GM21576 (cell line): ENCODE results near the gene KISS1R.
"Not testable (repeated sequence)": the region's sequence is repeated elsewhere in the genome, so short reads cannot be mapped to it uniquely, and the experiment has no call there.

ENCODE experiments used
- ATAC-seq: cut with Tn5 transposase; IDR thresholded peaks from one replicate; pipeline ENCODE4 v1.9.1; 2021; ENCODE audit warnings: mild to moderate bottlenecking, moderate library complexity; ENCODE audit not compliant: unreplicated experiment

KISS1R gene

DNA sequence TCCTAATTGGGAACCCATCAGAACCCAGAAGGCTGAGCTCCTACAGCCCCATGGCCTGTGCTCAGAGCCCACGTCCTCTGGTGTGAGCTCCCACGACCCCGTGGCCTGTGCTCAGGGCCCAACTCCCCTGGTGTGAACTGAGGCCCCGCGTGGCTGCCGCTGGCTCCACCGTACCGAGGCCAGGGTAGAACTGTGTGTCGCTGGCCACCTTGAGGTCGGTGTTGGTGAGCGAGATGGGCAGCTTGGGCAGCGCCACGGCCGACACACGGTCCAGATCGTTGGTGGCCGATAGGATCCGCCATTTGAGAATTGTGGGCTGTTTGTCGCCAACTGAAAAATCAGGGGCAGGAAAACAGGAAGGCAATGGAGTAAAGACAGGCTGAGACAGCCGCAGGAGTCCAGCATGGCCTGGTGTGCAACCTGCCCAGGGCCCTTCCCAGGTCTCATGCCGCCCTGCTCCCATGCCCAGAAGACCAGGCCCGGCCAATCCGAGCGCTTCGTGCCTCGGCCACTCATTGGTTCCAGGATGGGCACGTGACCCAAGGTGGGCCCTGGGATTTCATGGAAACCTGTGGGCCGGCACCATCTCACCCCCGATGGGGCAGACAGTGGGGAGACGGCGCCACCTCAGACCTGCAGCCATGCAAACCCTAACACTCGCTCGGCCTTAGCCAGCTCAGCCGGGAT is 35.6 kb upstream of the KISS1R start:
- ATAC-seq: no peak

DNA sequence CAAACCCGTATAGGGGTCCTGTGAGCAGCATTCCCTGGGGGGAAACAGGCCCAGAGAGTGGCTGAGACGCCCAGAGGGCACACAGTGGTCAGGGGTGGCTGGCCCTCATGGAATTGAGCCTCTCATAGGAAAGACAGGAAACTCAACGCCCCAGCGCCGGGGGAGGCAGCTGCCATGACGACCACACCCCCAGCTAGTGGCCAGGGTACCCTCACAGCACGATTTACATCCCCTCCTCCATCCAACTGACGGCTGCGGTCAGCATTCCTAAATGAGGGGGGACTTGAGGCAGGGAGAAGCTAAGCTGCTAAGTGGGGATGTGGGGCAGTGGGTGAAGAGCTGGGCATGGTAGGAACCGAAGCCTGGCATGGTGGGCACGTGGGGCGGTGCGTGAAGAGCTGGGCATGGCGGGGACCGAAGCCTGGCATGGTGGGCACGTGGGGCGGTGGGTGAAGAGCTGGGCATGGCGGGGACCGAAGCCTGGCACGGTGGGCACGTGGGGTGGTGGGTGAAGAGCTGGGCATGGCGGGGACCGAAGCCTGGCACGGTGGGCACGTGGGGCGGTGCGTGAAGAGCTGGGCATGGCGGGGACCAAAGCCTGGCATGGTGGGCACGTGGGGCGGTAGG is 34.1 kb upstream of the KISS1R start:
- no peak for ATAC-seq

DNA sequence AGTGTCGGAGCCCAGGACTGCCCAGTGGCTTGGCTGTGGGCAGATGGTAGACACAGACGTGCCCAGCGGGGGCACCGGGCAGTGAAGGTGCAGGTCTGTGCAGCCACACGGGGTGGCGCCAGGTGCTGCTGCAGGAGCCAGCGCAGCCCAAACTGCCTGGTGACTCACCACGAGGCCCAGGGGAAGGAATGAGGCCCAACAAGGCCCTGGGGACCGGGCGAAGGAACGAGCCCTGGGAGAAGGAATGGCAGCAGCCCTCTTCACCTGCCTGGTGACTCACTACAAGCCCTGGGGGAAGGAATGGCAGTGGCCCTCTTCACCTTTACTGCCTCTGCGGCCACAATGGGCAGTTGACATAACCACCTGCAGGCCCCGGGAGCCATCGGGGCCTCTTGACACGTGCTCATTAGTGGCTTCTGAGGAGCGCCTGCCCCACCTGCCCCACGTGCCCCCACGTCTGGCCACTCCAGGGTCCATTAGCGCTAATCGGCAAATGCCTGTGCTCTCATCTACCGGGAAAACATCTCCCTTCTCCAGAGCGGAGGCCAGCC is 33.4 kb upstream of the KISS1R start:
- ATAC-seq: no peak

DNA sequence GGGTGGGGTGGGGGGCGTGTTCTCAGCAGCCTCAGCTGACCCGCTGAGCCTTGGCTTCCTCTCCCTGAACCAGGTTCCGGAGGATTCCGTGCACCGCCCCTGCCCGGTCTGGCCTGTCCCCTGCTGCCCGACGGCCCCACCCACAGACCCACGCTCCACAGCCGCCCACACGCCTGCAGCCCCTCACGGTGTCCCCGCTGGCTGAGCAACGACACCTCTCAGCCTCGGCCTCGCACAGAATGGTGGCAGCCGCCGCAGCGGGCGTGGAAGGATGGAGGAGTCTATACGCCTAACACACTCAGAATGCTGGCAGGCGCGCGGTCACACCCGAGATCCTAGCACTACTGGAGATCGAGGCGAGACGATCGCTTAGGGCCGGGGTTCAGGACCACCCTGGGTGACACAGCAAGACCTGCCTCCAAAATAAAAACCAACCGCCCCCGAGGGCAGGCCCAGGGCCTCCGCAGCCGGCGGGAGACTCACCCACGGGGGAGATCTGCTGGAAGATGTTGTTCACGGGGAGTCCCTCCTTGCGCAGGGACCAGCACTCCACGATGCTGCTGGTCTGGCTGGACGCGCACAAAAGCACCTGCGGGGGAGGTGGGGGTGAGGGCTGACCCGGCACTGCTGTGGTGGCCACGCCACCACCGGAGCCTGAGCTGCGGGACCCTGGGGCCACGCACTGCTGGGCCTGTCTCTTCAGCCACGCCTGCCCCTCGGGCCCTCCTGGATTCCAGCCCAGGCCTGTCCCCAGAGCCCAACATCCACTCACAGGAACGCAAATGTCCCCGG is 32.5 kb upstream of the KISS1R start:
- ATAC-seq: no peak

DNA sequence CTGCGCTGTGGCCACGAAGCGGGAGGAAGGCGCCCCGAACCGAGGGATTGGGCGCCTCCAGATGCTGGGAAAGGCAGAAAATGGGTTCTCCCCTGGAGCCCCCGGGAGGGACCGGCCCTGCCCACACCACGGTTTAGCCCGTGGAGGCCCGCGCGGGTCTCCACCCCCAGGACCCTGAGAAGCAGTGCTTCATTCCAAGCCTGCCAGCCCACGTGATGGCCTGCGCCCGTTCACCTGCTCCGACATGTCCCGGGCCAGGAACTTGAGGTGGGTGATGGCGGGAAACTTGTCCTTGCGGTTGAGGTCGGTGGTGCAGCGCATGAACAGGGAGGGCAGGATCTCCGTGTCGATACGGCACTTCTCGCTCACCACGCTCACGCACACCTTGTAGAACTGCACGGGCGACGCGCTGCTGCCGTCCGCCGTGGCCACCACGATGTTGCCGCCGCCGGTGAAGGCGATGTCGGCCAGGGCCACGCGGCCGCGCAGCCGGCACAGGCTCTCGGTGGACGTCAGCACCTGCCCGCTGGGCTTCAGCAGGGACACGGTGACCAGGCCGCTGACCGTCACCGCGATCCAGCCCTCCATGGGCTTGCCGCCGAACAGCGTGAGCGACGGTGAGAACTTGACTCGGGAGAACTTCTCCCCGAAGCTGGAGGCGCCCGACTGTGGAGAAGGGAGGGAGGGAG is 31.5 kb upstream of the KISS1R start:
- ATAC-seq: no peak

DNA sequence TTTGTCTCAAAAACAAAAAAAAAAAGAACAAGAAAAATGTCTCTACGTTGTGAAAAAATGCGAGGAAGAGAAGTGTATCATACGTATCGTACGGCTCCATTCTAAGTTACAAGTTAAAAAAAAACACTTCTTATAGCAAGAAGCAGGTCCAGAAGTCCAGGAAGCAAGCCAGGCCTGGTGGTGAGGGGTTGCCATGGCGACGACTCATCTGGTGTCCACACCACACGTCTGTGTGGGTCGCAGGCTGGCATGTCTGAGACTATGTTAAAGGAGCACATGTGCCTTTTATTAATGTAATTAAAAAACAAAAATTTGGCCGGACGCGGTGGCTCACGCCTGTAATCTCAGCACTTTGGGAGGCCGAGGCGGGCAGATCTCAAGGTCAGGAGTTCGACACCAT is 30.1 kb upstream of the KISS1R start:
- no peak for ATAC-seq

DNA sequence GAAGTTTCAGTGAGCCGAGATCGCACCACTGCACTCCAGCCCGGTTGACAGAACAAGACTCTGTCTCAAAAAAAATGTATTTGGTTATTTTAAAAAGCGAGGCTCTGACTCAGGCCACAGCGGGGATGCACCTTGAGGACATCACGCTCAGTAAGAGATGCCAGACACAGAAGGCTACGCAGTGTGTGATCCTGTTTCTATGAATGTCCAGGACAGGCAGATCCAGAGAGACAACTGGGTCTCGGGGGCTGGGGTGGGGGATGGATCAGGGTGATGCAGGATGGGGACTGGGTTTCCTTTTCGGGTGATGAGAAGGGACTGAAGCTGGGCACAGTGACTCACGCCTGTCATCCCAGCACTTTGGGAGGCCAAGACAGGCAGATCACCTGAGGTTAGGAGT is 29.5 kb upstream of the KISS1R start:
- no peak for ATAC-seq

DNA sequence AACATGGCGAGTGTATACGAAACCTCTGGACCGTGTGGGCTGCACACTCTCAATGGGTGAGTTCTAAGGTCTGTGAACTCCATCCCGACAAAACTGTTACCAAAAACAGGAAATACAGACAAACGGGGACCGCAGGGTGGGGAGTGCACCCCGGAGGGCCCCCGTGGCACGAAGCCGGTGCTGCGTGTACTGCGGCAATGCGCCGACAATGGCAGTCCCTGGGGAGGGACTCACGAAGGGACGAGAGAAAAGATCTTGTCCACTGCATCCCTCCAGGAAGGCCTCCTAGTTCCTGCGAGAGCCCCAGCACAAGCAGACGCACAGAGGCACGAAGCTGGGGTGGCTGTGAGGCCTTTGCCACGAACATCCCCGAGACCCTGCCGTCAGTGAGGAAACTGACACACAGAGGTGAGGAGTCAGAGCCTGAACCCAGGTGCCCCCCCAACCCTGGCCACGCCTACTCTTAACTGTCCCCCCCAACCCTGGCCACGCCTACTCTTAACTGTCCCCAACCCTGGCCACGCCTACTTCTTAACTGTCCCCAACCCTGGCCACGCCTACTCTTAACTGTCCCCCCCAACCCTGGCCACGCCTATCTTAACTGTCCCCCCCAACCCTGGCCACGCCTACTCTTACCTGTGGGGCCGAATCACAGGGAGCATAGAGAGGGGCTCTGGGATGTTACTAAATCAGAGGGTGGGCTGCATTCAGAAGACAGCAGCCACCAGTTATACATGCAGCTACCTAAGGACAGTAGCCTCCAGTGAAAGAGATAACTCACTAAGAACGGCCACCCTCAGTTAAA is 28.4 kb upstream of the KISS1R start:
- ATAC-seq: no peak

DNA sequence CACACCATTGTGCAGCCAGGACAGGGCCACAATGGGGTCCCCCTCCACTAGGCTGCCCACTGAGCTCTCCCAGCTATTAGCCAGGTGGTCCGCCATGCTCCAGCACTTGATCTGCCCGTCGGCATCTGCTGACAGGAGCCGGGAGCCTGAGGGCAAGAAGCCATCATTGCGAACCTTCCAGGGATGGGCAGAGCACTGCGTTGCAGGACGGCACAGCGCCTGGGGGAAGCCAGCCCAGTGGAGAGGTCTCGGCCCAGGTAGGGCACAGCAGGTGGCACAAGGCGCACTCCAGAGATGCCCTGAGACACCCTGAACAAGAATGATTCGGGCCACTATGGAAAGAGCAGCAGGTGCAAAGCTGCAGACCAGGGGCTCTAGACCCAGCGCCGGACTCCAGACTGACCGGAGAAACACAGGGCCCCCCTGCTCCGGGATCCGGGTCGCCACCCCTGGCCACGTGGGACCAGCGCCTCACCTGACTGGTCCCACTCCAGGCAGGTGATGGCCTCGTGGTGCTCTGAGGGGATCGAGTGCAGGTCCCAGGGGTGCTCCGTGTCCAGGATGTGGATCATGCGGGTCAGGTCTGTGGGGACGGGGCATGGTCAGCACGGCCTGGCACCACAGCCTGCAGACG is 27.4 kb upstream of the KISS1R start:
- ATAC-seq: no peak

DNA sequence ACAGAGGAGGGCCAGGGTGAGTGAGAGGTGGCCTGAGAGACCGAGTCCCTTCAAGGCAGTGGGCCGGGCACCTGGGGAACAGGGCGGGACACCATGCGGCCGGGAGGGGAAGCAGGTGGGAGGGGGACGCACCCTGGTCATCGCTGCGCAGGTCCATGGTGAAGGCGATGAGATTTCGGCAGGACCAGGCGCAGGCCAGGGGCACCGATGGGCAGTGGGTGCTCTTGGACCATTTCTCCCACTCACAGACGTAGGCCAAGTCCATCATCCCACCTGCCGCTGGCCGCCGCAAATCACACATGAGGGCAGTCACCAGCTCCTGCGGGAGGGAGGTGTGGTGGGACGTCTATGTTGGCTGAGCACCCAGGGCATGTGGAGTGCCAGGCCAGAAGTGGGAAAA is 26.3 kb upstream of the KISS1R start:
- no peak for ATAC-seq

DNA sequence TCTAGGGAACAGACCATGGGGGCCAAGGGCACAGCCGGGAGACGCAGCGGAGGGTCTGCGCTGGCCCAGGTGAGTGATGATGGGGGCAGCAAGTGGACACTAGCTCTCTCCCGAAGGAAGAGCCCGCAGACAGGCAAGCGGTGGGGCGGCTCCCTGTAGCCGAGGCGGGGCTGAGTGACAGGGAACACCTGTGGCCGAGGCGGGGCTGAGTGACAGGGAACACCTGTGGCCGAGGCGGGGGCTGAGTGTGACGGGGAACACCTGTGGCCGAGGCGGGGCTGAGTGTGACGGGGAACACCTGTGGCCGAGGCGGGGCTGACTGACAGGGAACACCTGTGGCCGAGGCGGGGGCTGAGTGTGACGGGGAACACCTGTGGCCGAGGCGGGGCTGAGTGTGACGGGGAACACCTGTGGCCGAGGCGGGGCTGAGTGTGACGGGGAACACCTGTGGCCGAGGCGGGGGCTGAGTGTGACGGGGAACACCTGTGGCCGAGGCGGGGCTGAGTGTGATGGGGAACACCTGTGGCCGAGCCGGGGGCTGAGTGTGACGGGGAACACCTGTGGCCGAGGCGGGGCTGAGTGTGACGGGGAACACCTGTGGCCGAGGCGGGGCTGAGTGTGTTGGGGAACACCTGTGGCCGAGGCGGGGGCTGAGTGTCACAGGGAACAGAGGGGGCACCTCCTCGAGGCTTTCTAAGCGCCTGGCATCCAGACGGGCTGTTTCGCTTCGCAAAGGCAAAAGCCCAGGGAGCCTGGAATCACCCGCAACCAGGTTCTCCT is 25.5 kb upstream of the KISS1R start:
- ATAC-seq: not testable (repeated sequence)

DNA sequence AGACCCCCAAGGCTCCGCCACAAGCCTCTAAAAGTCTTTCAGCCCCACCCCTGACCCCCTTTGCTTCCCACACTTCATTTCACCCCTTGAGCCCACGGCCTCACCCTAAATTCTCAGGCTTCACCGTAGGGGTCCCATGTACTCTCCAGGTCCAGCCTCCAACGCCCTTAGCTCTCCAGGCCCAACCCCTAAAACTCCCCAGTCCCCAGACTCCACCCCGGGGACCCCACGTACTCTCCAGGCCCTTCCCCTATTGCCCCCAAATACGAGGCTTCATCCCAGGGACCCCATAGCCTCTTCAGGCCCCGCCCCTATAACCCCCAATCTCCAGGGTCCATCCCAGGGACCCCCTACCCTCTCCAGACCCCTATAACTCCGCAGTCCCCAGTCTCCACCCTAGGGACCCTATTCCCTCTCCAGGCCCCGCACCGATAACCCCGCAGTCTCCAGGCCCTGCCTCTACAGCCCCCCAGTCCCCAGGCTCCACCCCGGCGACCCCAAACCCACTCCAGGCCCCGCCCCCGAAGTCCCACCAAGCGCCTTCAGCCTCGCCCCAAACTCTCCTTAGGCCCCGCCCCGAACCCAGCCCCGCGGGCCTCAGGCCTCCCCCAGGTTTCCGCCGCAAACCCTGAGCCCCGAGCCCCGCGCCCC is 24.8 kb upstream of the KISS1R start:
- ATAC-seq: no peak

DNA sequence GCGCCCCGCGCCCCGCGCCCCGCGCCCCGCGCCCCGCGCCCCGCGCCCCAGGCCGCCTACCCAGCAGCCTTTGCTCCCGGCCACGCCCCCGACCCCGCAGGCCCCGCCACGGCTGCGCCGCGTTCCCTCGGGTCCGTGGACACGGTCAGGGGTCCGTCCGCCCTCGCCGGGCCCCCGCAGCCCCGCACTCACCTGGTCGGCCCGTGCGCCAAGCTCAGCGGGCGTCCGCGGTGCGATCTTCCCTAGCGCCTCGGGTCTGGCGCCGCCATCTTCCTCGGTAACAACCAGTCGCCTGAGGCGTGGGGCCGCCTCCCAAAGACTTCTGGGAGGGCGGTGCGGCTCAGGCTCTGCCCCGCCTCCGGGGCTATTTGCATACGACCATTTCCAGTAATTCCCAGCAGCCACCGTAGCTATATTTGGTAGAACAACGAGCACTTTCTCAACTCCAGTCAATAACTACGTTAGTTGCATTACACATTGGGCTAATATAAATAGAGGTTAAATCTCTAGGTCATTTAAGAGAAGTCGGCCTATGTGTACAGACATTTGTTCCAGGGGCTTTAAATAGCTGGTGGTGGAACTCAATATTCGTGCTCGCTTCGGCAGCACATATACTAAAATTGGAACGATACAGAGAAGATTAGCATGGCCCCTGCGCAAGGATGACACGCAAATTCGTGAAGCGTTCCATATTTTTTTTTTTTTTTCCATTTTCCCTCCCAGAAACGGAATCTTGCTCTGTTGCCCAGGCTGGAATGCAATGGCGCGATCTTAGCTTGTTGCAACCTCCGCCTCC is 24.0 kb upstream of the KISS1R start, which contains the start of the genes MED16 and RNU6-9:
Gene MED16, minus strand, starts transcription at position 294 of the 796 bp plus-strand sequence. CDS start 2,056 bp downstream, outside the sequence.
Gene RNU6-9, plus strand, starts transcription at position 591 of the 796 bp plus-strand sequence.
- ATAC-seq: peak; percentile 79

DNA sequence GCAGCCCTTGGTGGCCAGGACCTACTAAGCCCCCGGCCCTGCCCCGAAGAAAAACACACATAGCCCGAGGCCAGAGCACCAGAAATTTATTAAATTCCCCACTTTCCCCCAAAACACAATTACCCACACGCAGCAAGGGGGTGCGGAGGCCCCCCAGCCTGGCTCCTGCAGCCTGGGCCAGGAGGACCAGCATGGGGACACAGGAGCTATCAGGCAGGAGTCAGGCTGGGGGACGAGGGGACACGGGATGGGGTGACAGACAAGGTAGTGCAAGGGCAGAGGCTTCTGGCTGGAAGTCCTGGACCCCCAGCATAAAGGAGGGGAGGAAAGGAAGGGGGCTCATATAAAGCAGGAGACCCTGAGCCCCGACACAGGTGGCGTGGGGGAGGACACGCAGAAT is 20.7 kb upstream of the KISS1R start:
- ATAC-seq: no peak

DNA sequence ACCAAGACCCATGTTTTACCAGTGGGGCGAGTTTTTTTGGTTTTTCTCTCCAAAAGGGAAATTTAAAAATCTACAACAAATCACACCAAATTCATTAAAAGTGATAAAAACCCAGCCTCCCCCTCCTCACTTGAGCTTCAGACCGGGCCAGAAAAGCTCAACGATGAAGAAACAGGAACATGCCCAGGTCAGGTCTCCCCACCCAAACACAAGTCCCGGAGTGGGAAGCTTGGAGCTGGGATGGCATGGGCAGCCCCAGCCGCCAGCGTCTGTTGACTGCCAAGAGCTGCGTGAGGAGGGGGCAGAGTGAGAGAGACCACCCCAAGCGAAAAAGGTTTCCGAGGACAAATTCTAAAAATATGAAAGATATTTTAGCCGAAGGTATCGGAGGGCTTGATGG is 20.1 kb upstream of the KISS1R start:
- no peak for ATAC-seq

DNA sequence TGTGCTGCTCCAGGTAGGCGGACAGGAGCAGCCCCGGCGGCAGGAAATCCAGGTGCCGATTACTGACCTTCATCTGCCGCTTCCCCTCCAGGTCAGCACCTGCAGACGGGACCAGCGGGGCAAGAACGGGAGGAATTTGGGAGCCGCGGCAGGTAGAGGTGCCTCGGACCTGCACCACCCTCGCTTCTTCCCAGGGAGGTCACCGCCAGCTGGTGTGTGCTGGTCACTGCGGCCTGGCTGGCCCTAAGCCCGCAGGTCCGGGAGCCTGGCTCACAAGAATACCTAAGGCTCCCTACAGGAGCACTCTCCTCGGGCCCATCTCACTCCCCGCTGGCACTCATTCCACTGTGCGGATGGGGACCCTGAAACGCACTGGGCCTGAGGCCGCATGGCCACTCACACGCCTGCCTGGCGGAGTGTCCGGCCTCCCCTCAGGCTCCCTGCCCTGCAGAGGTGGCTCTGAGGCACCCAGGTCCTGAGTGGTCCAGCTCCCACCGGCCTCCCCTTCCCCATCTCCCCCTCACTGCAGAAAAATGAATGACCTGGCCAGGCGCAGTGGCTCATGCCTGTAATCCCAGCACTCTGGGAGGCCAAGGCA is 19.6 kb upstream of the KISS1R start:
- no peak for ATAC-seq

DNA sequence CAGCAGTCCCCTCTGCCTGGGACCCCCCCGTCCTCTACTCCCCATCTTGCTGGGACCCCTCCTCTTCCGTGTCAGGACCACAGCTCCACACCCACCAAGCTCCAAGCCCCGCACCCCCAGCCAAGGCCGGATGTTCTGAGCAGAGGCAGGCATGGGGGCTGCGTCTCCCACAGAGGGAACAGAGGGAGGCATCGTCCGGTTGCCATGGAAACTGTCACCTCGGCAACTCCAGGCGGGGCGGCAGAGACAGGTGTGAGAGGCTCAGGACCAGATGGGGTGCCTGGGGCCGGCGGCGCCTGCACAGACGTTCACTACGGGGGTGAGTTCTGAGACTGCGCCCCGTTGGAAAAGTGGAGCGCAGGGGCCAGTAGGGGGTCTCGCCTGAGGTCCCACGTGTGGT is 18.5 kb upstream of the KISS1R start:
- ATAC-seq: no peak
